H1 (cell line): Measurements from ENCODE around the gene LTB4R. TPM values are rescaled to one million over a fixed set of nuclear protein-coding genes. Genes with fewer than 3 reads are reported as not detected.
A peak's percentile ranks its signal among the peaks of the same experiment; 100 is the strongest.

ENCODE experiments used
- CTCF ChIA-PET: fragments of 300-600 bp; sonication (Branson Sonifier 250); formaldehyde crosslinking; loops from one replicate; lab custom pipeline; 2021; ENCODE audit not compliant: partially characterized antibody; lab: Charles Lee
- POLR2A ChIA-PET: fragments of 300-600 bp; sonication (Branson Sonifier 250); formaldehyde crosslinking; loops from one replicate; lab custom pipeline; 2021; ENCODE audit warnings: inconsistent platforms; ENCODE audit not compliant: partially characterized antibody; lab: Charles Lee
- DNase-seq, 2 experiments: peaks; one replicate each; pipeline versions ENCODE4 v3.0.0 to v3.0.0-alpha.2; 2010 to 2022; ENCODE audit warnings: low spot score in 2 of 2, low read depth in 1 of 2, mixed read lengths in 1 of 2
- FAIRE-seq: peaks from 2 replicates; lab custom pipeline; 2011; peaks lifted over from hg19 to GRCh38; lab: Jason Lieb, UNC
- H2AFZ ChIP-seq: 2 replicates; pipeline ENCODE4 v1.8.1; 2012; ENCODE audit warnings: low read length, inconsistent platforms
- H2AK5ac ChIP-seq: 2 replicates; pipeline ENCODE4 v1.6.1; 2013; ENCODE audit warnings: low read depth, low read length
- H2BK120ac ChIP-seq: replicated peaks from 2 replicates; pipeline ENCODE3; 2013; ENCODE audit warnings: low read depth, low read length, inconsistent platforms
- H2BK12ac ChIP-seq: 2 replicates; pipeline ENCODE4 v1.6.1; 2013; ENCODE audit warnings: low read depth, low read length
- H2BK15ac ChIP-seq: 2 replicates; pipeline ENCODE4 v1.6.1; 2013; ENCODE audit warnings: low read length
- H2BK20ac ChIP-seq: 2 replicates; pipeline ENCODE4 v1.6.1; 2013; ENCODE audit warnings: low read length
- H2BK5ac ChIP-seq: 2 replicates; pipeline ENCODE4 v1.6.1; 2013; ENCODE audit warnings: low read depth, low read length
- H3K14ac ChIP-seq: 2 replicates; pipeline ENCODE4 v1.6.1; 2013; ENCODE audit warnings: inconsistent platforms; ENCODE audit not compliant: insufficient read length
- H3K18ac ChIP-seq: 2 replicates; pipeline ENCODE4 v1.6.1; 2013; ENCODE audit warnings: low read length; ENCODE audit errors: extremely low read depth
- H3K23ac ChIP-seq: 2 replicates; pipeline ENCODE4 v1.6.1; 2013; ENCODE audit warnings: inconsistent platforms; ENCODE audit not compliant: insufficient read length
- H3K23me2 ChIP-seq: 2 replicates; pipeline ENCODE4 v1.6.1; 2013; ENCODE audit warnings: low read depth, low read length
- H3K27ac ChIP-seq: 2 replicates; pipeline ENCODE4 v1.6.1; 2011; ENCODE audit warnings: low read depth, low read length, inconsistent platforms
- H3K27me3 ChIP-seq, 4 experiments: replicated peaks in 1 of 4; 1 replicate in 1 of 4; 2 replicates in 3 of 4; pipeline versions ENCODE4 v1.6.1 to v1.8.1; 2011 to 2013; ENCODE audit warnings: low read length in 3 of 4, mild to moderate bottlenecking in 3 of 4, inconsistent platforms in 2 of 4, mixed read lengths in 2 of 4, moderate library complexity in 1 of 4; ENCODE audit not compliant: control insufficient read depth in 3 of 4, insufficient read depth in 3 of 4; ENCODE audit errors: extremely low read depth in 1 of 4
- H3K36me3 ChIP-seq, 4 experiments: 2 replicates each; pipeline versions ENCODE4 v1.6.1 to v1.8.1; 2011 to 2013; ENCODE audit warnings: mild to moderate bottlenecking in 4 of 4, low read length in 3 of 4, moderate library complexity in 2 of 4, control low read depth in 1 of 4, inconsistent platforms in 1 of 4; ENCODE audit not compliant: insufficient read depth in 4 of 4, control insufficient read depth in 2 of 4
- H3K4ac ChIP-seq: replicated peaks from 2 replicates; pipeline ENCODE3; 2013; ENCODE audit warnings: low read length, low read depth, mixed read lengths, inconsistent platforms; ENCODE audit not compliant: insufficient read length
- H3K4me1 ChIP-seq, 4 experiments: replicated peaks in 1 of 4; 1 replicate in 1 of 4; 2 replicates in 3 of 4; pipeline versions ENCODE4 v1.6.1 to v1.8.1; 2011 to 2013; ENCODE audit warnings: low read length in 3 of 4, inconsistent platforms in 2 of 4, mixed read lengths in 1 of 4; ENCODE audit not compliant: insufficient read depth in 4 of 4, control insufficient read depth in 3 of 4
- H3K4me2 ChIP-seq, 2 experiments: 2 replicates each; pipeline versions ENCODE4 v1.6.1 to v1.8.1; 2011 to 2013; ENCODE audit warnings: low read depth in 2 of 2, low read length in 2 of 2, control low read depth in 1 of 2, inconsistent platforms in 1 of 2, mild to moderate bottlenecking in 1 of 2; ENCODE audit not compliant: insufficient read depth in 1 of 2
- H3K4me3 ChIP-seq, 4 experiments: fragments of 200-600, 300-600 bp in 1 of 4; sonication (generic), shearing (Covaris generic), sonication (Bioruptor Twin) in 1 of 4; 2 replicates each; pipeline versions ENCODE4 v1.5.1 to v1.8.1; 2011 to 2016; ENCODE audit warnings: low read length in 4 of 4, low read depth in 3 of 4, control low read depth in 2 of 4, inconsistent platforms in 2 of 4, mild to moderate bottlenecking in 2 of 4, mixed read lengths in 1 of 4, moderate library complexity in 1 of 4; ENCODE audit not compliant: insufficient read depth in 2 of 4; ENCODE audit errors: extremely low read depth in 1 of 4
- H3K56ac ChIP-seq: replicated peaks from 2 replicates; pipeline ENCODE3; 2013; ENCODE audit warnings: low read depth, mild to moderate bottlenecking, mixed read lengths, low read length, inconsistent platforms; ENCODE audit not compliant: insufficient read length
- H3K79me1 ChIP-seq: 2 replicates; pipeline ENCODE4 v1.6.1; 2013; ENCODE audit warnings: low read depth, low read length, control low read depth
- H3K79me2 ChIP-seq, 2 experiments: 2 replicates each; pipeline versions ENCODE4 v1.6.1 to v1.8.1; 2012 to 2013; ENCODE audit warnings: low read length in 2 of 2, mild to moderate bottlenecking in 2 of 2, inconsistent platforms in 1 of 2; ENCODE audit not compliant: insufficient read depth in 2 of 2, control insufficient read depth in 1 of 2
- H3K9ac ChIP-seq, 4 experiments: replicated peaks in 1 of 4; 1 replicate in 1 of 4; 2 replicates in 3 of 4; pipeline versions ENCODE4 v1.6.1 to v1.8.1; 2011 to 2013; ENCODE audit warnings: low read depth in 3 of 4, low read length in 3 of 4, control low read depth in 2 of 4, mild to moderate bottlenecking in 2 of 4, moderate library complexity in 2 of 4, inconsistent platforms in 1 of 4; ENCODE audit errors: extremely low read depth in 1 of 4
- H3K9me3 ChIP-seq, 2 experiments: 2 replicates each; pipeline versions ENCODE4 v1.6.1 to v1.8.1; 2012 to 2013; ENCODE audit warnings: mild to moderate bottlenecking in 2 of 2, moderate library complexity in 2 of 2, control low read depth in 1 of 2, inconsistent platforms in 1 of 2, low read depth in 1 of 2, low read length in 1 of 2, mixed read lengths in 1 of 2; ENCODE audit not compliant: insufficient read depth in 2 of 2
- H4K20me1 ChIP-seq, 2 experiments: replicated peaks in 1 of 2; 2 replicates each; pipeline versions ENCODE3 to v1.8.1; 2011 to 2013; ENCODE audit warnings: inconsistent platforms in 2 of 2, low read length in 2 of 2, mild to moderate bottlenecking in 1 of 2; ENCODE audit not compliant: insufficient read depth in 2 of 2, control insufficient read depth in 1 of 2
- H4K5ac ChIP-seq: 2 replicates; pipeline ENCODE4 v1.6.1; 2013; ENCODE audit warnings: low read length, low read depth, mixed read lengths, inconsistent platforms; ENCODE audit not compliant: insufficient read length
- H4K8ac ChIP-seq: 2 replicates; pipeline ENCODE4 v1.8.0; 2013; ENCODE audit warnings: mild to moderate bottlenecking, moderate library complexity, low read length, inconsistent platforms; ENCODE audit not compliant: insufficient read depth; ENCODE audit errors: extremely low read depth
- H4K91ac ChIP-seq: replicated peaks from 2 replicates; pipeline ENCODE3; 2013; ENCODE audit warnings: low read length, mixed read lengths, inconsistent platforms; ENCODE audit not compliant: insufficient read length
- CBX5 ChIP-seq: fragments of 300-800, 300-1000 bp; sonication (generic); IDR thresholded peaks from 2 replicates; pipeline ENCODE4 v1.7.1; 2016; ENCODE audit warnings: antibody characterized with exemption, low read length, low read depth
- EZH2 ChIP-seq: fragments of 200-600 bp; sonication (generic); IDR thresholded peaks from 2 replicates; pipeline ENCODE4 v1.7.1; 2012; ENCODE audit warnings: low read depth, mild to moderate bottlenecking, moderate library complexity, low read length, inconsistent platforms; ENCODE audit not compliant: severe bottlenecking
- HDAC2 ChIP-seq, 2 experiments: fragments of 300-600 bp in 1 of 2; sonication (generic) in 1 of 2; IDR thresholded peaks; 2 replicates each; pipeline ENCODE4 v1.6.1; 2011 to 2012; ENCODE audit warnings: low read depth in 2 of 2, low read length in 2 of 2, mild to moderate bottlenecking in 2 of 2, moderate library complexity in 2 of 2, borderline replicate concordance in 1 of 2, inconsistent platforms in 1 of 2
- HDAC6 ChIP-seq: IDR thresholded peaks from one replicate; pipeline ENCODE4 v1.7.1; 2012; ENCODE audit warnings: low read depth, mild to moderate bottlenecking, inconsistent platforms, low read length, moderate library complexity
- MAX ChIP-seq: IDR thresholded peaks from 2 replicates; pipeline ENCODE4 v1.6.1; 2012; ENCODE audit warnings: inconsistent platforms
- YY1 ChIP-seq: IDR thresholded peaks from 2 replicates; pipeline ENCODE4 v1.6.1; 2011; ENCODE audit warnings: low read depth, mild to moderate bottlenecking, low read length
- WGBS, 2 experiments: shearing (Covaris generic) in 1 of 2; methylation state at CpG; one replicate each; pipeline versions ENCODE4 v1.1.6 to v1.1.7; 2013 to 2015; ENCODE audit warnings: low lambda C conversion rate in 2 of 2, mixed read lengths in 2 of 2, inconsistent platforms in 1 of 2, low coverage in 1 of 2, missing lambda C conversion rate in 1 of 2; ENCODE audit not compliant: insufficient replicate concordance in 2 of 2, insufficient coverage in 1 of 2, insufficient read length in 1 of 2; ENCODE audit errors: extremely low coverage in 1 of 2, missing lambda C conversion rate in 1 of 2; 5-methylcytosine and 5-hydroxymethylcytosine counted together
- polyA plus RNA-seq, 7 experiments: library from polyadenylated mRNA; depleted of rRNA in 3 of 7; stranded (reverse) in 5 of 7; unstranded in 2 of 7; fragments of >200 nt in 5 of 7; fragments of 200-250 nt in 2 of 7; gene quantifications; 1 replicate in 5 of 7; 2 replicates in 1 of 7; 4 replicates in 1 of 7; pipeline versions ENCODE4 v1.2.1 to v1.2.3, GENCODE V29; 2011 to 2013; ENCODE audit warnings: missing spikeins in 2 of 7, mixed read lengths in 2 of 7
- total RNA-seq: library from RNA; stranded (reverse); fragmentation: NEBNext Ultra II Directional; extraction: Animal tissue kit (Norgen Biotek cat#: 25700); gene quantifications from 2 replicates; pipeline ENCODE4 v1.2.1, GENCODE V29; 2021

LTB4R gene
- total and polyA plus RNA-seq, 2 of the 8 experiments (the other 6 are each of a cell fraction or from before 2014, with no cell fraction given): 4.1 to 6.7 TPM

DNA sequence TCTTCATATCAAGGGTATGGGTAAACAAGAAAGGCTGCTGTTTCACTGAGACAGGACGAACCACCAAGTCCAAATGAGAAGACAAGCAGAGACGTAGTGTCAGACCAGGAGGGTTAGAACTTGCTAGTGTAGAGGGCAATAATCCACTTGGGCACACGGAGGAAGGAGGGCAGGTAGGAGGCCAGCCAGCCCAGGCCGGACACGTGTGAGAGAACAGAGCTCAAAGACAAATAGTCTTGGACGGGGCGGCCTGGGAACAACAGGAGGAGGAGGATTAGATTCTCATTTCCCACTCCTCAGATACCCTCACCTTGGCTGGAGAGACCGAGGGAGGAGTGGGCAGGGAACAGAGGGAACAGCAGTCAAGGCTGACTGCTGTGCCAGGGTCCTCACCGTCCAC is 20.6 kb upstream of the LTB4R start:
- H3K14ac ChIP-seq: no peak overlapping the region
- no peak overlapping the region for H2BK5ac ChIP-seq
- POLR2A ChIA-PET: interaction anchor here (1.1 to 2.0 kb wide), 4 partner anchors 9 to 19 kb away, joined by 4 to 9 read pairs (median 6); partner anchors contain the start of genes CIDEB, DHRS1, NOP9 and RABGGTA
- H3K9me3 ChIP-seq: no peaks in the 10 kb centered on the region
- no peak overlapping the region for H4K5ac ChIP-seq
- H3K36me3 ChIP-seq: peaks cover under 1 to 10% (median 5%) of the 10 kb centered on the region in 4 experiments; a peak in 4 of 8 replicates
- H3K4me2 ChIP-seq: no peak overlapping the region
- H3K18ac ChIP-seq: no peak overlapping the region
- H3K79me1 ChIP-seq: no peaks in the 10 kb centered on the region
- no peak overlapping the region for H3K27ac ChIP-seq
- no peak overlapping the region for H2BK15ac ChIP-seq
- FAIRE-seq (no peak), DNase-seq (no peak)
- H2BK120ac ChIP-seq: no peak overlapping the region
- H4K91ac ChIP-seq: no peak overlapping the region
- no peaks in the 10 kb centered on the region for H3K79me2 ChIP-seq
- H4K8ac ChIP-seq: peak overlapping the region; percentile 15; the same call in 1 of the 2 replicates
- H4K20me1 ChIP-seq: peaks cover 2 to 4% of the 10 kb centered on the region in 2 experiments
- H3K56ac ChIP-seq: no peak overlapping the region
- CTCF ChIA-PET: interaction anchor here (1.0 to 5.5 kb wide), 8 partner anchors 9 to 130 kb away, joined by 3 to 51 read pairs (median 20); partner anchors contain the start of genes CIDEB, IRF9, RABGGTA and TINF2
- 91% methylated on average over 9 of the region's 9 CpGs; no CpG with 5 or more reads in 1 of the 2 experiments for WGBS, 2 experiments
- H3K4me1 ChIP-seq: no peaks in the 10 kb centered on the region
- H2AK5ac ChIP-seq: no peak overlapping the region
- no peak overlapping the region for H2BK12ac ChIP-seq
- H3K9ac ChIP-seq: no peak overlapping the region
- H2AFZ ChIP-seq: no peak overlapping the region
- no peak overlapping the region for H3K4me3 ChIP-seq
- H3K23me2 ChIP-seq: no peaks in the 10 kb centered on the region
- H3K27me3 ChIP-seq: no peaks in the 10 kb centered on the region
- no peak overlapping the region for H2BK20ac ChIP-seq
- H3K23ac ChIP-seq: no peak overlapping the region
- no peak overlapping the region for H3K4ac ChIP-seq
- TF ChIP-seq HDAC6 (no peak), CBX5 (no peak), EZH2 (no peak), HDAC2 (IDR thresholded peaks at IDR 0.05; ENCODE audit: borderline replicate concordance in 1 of 2, low read depth in 2 of 2, low read length in 2 of 2) (no peak), YY1 (no peak), MAX (no peak)
